ENCODE measurements around the gene ZXDB. TPM values are rescaled to one million over a fixed set of nuclear protein-coding genes. Genes with fewer than 3 reads are reported as not detected.
"Not testable (repeated sequence)": the region's sequence is repeated elsewhere in the genome, so short reads cannot be mapped to it uniquely, and the experiment has no call there.

The ZXDB gene
- total RNA-seq, result 5.1 TPM
- long read RNA-seq, full-length matches to known transcripts, result 3 of 3 reads
- long read RNA-seq, partial matches to known transcripts, result 0 of 3 reads
- long read RNA-seq, other reads (novel, unspliced or antisense), result 0 of 3 reads

GRCh38 chrX:57591284-57592159 lies at the start of gene ZXDB:
Gene ZXDB (plus strand): TSS chrX:57592011. CDS start chrX:57592049, 38 bp downstream.
- not testable (repeated sequence) for DNase-seq (ENCODE audit: missing footprints)
- intact Hi-C loops (cut with DNase I), result loop anchor here (10.0 kb wide), 1 partner anchor 313 kb away; no protein-coding TSS in a partner anchor
- peak; percentile 74 for ATAC-seq

DNA sequence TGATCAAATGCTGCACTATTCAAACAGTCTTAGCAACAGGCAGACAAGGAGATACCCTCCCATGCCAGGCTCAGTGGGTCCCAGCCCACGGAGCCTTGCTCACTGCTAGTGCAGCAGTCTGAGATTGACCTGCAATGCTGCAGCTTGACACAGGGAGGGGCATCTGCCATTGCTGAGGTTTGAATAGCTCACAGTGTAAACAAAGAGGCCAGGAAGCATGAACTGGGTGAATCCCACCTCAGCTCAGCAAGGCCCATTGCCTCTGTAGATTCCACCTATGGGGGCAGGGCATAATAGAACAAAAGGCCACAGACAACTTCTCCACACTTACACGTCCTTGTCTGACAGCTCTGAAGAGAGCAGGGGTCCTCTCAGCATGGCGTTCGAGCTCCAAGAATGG lies 26.6 kb upstream of the ZXDB start:
- intact Hi-C loops (cut with DNase I), result no loop called here
- DNase-seq (ENCODE audit: missing footprints) (no peak), ATAC-seq (no peak)

DNA sequence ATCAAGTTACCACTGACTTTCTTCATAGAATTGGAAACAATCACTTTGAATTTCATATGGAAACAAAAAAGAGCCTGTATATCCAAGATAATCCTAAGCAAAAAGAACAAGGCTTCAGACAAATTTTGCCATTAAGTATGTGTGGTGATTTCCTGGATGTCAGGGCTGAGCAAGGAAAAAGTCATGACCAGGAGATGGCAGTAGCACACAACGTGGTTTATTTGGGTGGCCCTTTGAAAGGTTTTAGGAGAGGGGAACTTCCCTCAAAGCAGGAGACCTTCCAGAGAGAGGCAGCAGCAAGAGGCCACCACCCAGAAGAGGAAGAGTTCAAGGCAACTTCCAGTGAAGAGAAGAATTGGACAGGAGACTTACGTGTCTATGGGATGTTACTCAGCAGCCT lies 18.1 kb upstream of the ZXDB start:
- DNase-seq (ENCODE audit: missing footprints), result no peak
- intact Hi-C loops (cut with DNase I), result no loop called here
- no peak for ATAC-seq

DNA sequence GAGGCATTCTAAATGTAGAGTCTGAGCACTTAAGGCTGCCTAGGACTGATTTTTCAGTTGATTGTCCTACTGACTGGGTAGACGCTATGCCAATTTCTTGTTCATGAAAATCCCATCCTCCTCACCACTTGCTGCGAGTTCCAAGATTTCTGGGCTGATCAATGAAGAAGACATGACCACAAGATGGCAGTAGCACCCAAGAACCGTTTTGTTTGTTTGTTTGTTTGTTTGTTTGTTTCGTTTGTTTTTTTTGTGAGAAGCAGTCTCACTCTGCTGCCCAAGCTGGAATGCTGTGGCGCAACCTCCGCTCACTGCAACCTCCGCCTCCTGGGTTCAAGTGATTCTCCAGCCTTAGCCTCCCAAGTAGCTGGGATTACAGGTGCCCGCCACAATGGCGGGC lies 8.9 kb upstream of the ZXDB start:
- intact Hi-C loops (cut with DNase I); ATAC-seq; DNase-seq (ENCODE audit: missing footprints): not testable (repeated sequence)

DNA sequence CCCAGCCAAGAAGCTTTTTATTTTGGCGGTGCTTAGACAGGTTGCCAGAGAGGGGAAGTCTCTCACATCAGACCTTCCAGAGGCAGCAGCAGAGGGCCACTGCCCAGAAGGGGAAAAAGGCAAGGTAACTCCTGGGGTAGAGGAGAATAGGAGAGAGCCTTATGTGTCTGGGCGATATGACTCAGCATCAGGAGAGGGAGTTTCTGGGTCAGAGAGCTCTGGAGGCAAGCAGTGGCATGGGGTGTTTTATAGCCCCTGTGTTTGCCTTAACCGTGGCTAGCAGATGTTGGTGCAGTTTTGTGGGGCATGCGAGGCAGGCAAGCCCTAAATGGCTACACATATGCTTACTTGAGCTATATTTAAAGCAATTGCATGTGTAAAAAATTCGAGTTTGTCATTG lies 8.3 kb upstream of the ZXDB start:
- ATAC-seq (no peak), DNase-seq (ENCODE audit: missing footprints) (no peak)
- intact Hi-C loops (cut with DNase I), result no loop called here

GRCh38 chrX:57586360-57586759 lies 5.5 kb upstream of the ZXDB start:
- intact Hi-C loops (cut with DNase I), result no loop called here
- ATAC-seq, result no peak
- DNase-seq (ENCODE audit: missing footprints), result no peak

- DNase-seq (ENCODE audit: missing footprints) (no peak), ATAC-seq (no peak)
- intact Hi-C loops (cut with DNase I), result no loop called here
These were observed 4.7 kb upstream of the ZXDB start for GRCh38 chrX:57587062-57587461.

GRCh38 chrX:57587607-57588006 lies 4.2 kb upstream of the ZXDB start:
- DNase-seq (ENCODE audit: missing footprints) (no peak), ATAC-seq (no peak)
- intact Hi-C loops (cut with DNase I), result no loop called here

DNA sequence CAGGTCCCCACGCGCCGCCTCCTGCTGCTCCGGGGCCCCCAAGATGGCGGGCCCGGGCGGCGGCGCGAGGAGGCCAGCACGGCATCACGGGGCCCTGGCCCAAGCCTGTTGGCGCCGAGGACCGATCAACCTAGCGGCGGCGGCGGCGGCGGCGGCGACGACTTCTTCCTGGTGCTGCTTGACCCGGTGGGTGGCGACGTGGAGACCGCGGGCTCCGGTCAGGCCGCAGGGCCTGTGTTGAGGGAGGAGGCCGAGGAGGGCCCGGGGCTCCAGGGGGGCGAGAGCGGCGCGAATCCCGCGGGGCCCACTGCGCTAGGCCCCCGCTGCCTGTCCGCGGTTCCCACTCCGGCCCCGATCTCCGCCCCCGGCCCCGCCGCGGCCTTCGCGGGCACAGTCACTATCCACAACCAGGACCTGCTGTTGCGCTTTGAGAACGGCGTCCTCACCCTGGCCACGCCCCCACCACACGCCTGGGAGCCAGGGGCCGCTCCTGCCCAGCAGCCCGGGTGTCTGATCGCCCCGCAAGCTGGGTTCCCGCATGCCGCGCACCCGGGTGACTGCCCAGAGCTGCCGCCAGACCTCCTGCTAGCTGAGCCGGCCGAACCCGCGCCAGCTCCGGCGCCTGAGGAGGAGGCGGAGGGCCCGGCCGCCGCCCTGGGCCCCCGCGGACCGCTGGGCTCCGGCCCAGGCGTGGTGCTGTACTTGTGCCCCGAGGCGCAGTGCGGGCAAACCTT lies 516 bp downstream of the ZXDB start:
- peak; percentile 91 for ATAC-seq
- intact Hi-C loops (cut with DNase I), result loop anchor here (10.0 kb wide), 1 partner anchor 312 kb away; no protein-coding TSS in a partner anchor
- DNase-seq (ENCODE audit: missing footprints), result peak; percentile 65

DNA sequence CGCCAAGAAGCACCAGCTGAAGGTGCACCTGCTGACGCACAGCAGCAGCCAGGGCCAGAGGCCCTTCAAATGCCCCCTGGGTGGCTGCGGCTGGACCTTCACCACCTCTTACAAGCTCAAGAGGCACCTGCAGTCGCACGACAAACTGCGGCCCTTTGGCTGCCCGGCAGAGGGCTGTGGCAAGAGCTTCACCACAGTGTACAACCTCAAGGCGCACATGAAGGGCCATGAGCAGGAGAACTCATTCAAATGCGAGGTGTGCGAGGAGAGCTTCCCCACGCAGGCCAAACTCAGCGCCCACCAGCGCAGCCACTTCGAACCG lies 1.0 kb downstream of the ZXDB start:
- intact Hi-C loops (cut with DNase I), result loop anchor here (10.0 kb wide), 1 partner anchor 312 kb away; no protein-coding TSS in a partner anchor
- ATAC-seq, result not testable (repeated sequence)
- DNase-seq (ENCODE audit: missing footprints), result peak; percentile 55

DNA sequence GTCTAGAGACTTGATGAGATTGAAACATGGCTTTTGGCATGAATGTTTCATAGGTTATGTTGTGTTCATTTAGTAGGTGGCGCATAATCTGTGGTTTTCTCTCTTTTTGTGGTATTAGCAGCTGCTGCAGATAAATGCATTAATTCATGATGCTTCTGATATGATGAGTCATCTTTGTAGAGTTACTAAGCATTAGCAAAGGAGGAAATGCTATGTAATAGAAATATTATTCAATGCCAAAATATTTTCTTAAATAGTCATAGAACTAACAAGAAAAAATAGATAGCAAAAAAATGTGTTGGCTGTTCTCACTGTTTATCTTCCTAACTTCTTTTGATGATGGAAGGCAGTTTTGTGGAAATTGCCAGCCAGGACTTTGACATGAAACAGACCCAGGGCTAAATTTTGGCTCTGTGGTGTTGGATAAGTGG lies 3.6 kb downstream of the ZXDB start:
- no peak for DNase-seq (ENCODE audit: missing footprints)
- intact Hi-C loops (cut with DNase I), result loop anchor here (10.0 kb wide), 1 partner anchor 309 kb away; no protein-coding TSS in a partner anchor
- ATAC-seq, result no peak

DNA sequence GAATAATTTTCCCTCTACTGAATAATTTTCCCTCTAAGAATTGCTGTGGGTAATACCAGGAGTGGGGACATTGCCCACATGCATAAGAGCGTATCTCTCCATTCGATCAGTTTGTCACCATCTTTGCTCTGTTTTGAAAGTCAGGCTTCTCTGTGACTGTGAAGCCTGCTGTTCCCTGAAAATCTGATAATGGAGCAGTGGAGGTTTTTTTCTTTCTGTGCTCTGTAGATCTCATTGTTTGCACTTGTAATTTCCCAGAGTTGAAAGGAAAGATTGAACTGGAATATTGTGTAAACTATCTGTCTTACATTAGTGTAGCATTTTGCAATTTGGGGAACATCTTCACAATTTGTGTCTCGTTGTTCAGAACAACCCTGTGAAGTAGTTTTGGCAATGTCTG lies 4.3 kb downstream of the ZXDB start:
- DNase-seq (ENCODE audit: missing footprints), result no peak
- no peak for ATAC-seq
- intact Hi-C loops (cut with DNase I), result loop anchor here (10.0 kb wide), 1 partner anchor 309 kb away; no protein-coding TSS in a partner anchor

- intact Hi-C loops (cut with DNase I), result loop anchor here (10.0 kb wide), 1 partner anchor 308 kb away; no protein-coding TSS in a partner anchor
- no peak for DNase-seq (ENCODE audit: missing footprints)
- ATAC-seq, result no peak
These were observed 4.7 kb downstream of the ZXDB start for GRCh38 chrX:57596516-57596915.

DNA sequence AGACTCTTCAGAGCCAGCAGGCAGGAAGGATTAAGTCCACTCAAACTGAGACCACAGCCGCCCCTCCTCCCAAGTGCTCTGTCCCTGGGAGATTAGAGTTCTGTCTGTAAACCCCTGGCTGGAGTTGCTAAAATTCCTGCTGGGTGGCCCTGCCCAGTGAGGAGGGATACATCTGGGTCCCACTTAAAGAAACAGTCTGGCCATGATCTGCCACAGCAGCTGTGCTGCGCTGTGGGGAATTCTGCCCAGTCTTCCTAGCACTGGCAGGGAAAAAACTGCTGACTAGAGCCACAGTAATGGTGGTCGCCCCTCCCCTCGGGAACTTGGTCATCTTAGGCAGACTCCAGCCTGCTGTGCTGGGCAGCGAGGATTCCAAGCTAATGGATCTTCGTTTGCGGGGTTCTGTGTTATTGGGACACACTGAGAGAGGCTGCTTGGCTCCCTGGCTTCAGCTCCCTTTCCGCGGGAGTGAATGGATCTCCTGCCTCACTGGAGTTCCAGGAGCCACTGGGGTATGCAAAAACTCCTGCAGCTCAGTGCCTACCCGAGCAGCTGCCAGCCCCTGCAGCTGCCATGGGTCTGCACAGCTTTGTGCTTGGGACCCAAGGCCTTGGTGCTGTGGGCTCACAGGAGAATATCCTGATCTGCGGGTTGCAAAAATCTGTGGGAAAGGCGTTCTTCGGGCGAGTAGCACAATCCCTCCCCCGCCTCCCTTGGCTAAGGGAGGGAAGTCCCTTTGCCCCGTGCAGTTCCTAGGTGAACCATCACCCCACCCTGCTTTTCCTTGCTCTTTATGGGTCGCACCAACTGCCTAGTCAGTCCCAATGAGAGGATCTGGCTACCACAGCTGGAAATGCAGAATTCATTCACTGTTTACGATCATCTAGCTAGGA lies 15.7 kb downstream of the ZXDB start:
- intact Hi-C loops (cut with DNase I), result no loop called here
- DNase-seq (ENCODE audit: missing footprints) (no peak), ATAC-seq (no peak)

DNA sequence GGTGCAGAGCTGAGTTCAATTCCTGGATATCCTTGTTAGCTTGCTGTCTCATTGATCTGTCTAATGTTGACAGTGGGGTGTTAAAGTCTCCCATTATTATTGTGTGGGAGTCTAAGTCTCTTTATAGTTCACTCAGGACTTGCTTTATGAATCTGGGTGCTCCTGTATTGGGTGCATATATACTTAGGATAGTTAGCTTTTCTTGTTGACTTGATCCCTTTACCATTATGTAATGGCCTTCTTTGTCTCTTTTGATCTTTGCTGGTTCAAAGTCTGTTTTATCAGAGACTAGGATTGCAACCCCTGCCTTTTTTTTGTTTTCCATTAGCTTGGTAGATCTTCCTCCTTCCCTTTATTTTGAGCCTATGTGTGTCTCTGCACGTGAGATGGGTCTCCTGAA lies 21.5 kb downstream of the ZXDB start:
- ATAC-seq; DNase-seq (ENCODE audit: missing footprints); intact Hi-C loops (cut with DNase I): not testable (repeated sequence)

DNA sequence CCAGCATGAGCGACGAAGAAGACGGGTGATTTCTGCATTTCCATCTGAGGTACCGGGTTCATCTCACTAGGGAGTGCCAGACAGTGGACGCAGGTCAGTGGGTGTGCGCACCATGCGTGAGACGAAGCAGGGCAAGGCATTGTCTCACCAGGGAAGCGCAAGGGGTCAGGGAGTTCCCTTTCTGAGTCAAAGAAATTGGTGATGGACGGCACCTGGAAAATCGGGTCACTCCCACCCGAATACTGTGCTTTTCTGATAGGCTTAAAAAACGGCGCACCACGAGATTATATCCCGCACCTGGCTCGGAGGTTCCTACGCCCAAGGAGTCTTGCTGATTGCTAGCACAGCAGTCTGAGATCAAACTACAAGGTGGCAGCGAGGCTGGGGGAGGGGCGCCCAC lies 37.6 kb downstream of the ZXDB start:
- intact Hi-C loops (cut with DNase I); DNase-seq (ENCODE audit: missing footprints); ATAC-seq: not testable (repeated sequence)

GRCh38 chrX:57640674-57641016 lies 48.8 kb downstream of the ZXDB start:
- no peak for DNase-seq (ENCODE audit: missing footprints)
- intact Hi-C loops (cut with DNase I), result no loop called here

DNA sequence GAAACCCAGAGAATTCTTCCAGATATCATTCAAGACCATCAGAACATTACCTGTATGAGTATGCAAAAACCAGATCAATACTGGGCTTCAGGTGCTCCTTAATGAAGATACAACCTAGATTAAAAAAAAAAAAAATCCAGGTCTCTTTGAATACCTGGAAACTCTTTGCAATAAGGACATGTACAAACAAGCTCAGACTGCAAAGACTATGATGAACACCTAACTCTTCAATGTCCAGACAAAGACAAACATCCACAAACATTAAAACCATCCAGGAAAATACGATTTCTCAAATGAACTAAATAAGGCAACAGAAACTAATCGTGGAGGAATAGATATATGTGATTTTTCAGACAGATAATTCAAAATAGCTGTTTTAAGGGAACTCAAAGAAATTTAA lies 49.5 kb downstream of the ZXDB start:
- intact Hi-C loops (cut with DNase I), result no loop called here
- ATAC-seq (no peak), DNase-seq (ENCODE audit: missing footprints) (no peak)

More at GRCh38 chrX:57640674-57641016, 48.8 kb downstream of the ZXDB start:
- no peak for ATAC-seq

GRCh38 chrX:57643698-57644097 lies 51.9 kb downstream of the ZXDB start:
- intact Hi-C loops (cut with DNase I), result no loop called here
- DNase-seq (ENCODE audit: missing footprints), result no peak
- no peak for ATAC-seq
